ENCODE results near the gene SLC24A3.

SLC24A3 gene

DNA sequence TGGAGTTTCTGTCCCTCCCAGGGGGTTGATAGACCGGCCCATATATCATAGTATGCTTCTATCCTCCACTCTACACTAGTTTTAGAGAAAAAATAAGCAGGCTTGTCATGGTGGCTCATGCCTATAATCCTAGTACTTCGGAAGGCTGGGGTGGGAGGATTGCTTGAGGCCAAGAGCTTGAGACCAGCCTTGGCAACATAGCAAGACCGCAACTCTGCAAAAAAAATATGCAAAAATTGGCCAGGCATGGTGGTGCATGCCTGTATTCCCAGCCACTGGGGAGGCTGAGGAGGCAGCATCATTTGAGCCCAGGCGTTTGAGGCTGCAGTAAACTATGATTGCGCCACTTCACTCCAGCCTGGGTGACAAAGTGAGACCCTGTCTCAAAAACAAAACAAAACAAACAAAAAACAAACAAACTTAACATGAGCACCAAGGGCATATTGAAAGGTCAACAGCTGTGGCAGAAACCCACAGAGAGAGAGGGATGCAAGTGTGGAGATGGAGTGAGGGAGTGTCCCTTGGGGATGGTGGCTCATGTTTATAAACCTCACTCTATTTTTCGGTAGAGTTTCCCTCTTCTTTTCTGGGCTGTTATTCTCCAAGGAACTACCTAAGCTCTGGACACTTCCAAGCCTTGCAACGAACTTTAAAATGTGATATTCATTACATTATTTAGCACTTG lies 24.1 kb downstream of the SLC24A3 start:
- in situ Hi-C loops (cut with HindIII; ENCODE audit: low sequenced_read_pairs) = no loop called here

DNA sequence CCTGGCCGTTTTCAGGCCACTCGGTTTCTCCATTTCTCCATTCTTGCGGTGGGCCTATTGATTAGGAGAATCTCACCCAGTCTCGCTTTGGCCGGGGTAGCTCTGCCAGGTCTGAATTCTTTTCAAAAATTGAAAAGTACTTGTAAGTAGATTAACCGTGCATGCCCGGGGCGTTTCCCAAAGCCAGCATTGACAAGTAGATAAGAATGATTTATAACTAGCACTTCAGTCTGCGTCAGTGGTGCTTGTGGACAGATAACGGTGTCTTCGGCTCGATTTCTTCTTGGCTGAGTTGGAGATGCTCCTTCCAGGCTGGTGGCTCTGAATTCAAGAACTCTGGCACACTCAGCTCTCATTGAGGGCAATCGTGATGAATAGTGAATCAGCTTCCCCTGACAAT lies 29.0 kb downstream of the SLC24A3 start:
- in situ Hi-C loops (cut with HindIII; ENCODE audit: low sequenced_read_pairs) = no loop called here

DNA sequence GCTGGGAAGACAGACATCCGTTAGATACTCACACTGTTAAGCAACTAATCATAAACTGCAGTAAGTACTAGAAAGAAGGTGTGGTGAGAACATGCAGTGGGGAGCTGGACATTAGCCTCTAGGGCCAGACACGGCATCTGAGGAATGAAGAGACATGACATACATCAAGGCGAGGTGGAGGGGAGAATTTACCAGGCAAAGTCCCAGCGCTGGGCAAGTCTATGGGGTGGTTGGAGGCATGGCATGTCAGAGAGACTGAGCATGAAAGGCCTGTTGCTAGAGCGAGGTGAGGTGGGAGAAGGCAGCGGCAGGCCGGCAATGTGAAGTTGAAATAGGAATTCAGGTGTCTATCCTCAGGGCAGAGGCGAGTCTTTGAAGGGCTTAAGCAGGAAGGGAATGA lies 31.8 kb downstream of the SLC24A3 start:
- in situ Hi-C loops (cut with HindIII; ENCODE audit: low sequenced_read_pairs) = no loop called here

DNA sequence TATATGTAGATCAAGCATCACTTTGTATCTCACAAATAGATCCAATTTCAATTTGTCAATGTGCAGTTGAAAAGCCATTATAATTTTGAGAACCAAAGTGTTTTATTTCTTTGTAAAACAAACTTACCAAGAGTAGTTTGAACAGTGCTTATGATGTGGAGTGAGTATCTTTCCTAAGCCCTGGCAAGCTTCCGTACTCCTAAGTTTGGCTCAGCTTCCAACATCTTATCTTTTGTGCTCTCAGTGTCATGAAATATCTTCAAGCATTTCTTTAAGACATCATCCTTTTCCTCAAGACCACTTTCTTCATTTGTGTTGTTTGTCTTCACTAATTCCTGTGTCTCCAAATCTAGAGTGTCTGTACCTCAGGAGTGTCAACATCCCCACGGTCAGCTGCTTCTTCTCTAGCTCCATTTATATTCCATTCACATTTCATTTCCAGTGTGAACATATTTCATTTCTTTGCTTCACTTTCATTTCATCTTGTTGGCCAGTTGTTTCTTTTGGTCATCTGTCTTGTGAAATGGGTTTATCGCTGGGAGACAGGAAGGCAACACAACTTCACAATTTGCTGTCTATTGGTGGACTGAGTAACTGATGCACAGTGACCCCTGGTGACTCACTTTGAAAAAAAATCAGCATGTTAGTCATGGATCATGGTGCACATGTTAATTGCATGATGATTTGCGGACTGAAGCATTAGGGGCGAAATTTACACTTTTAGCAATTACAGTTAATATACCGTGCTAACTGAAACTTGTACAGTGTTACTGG lies 36.9 kb downstream of the SLC24A3 start:
- in situ Hi-C loops (cut with HindIII; ENCODE audit: low sequenced_read_pairs) = no loop called here

DNA sequence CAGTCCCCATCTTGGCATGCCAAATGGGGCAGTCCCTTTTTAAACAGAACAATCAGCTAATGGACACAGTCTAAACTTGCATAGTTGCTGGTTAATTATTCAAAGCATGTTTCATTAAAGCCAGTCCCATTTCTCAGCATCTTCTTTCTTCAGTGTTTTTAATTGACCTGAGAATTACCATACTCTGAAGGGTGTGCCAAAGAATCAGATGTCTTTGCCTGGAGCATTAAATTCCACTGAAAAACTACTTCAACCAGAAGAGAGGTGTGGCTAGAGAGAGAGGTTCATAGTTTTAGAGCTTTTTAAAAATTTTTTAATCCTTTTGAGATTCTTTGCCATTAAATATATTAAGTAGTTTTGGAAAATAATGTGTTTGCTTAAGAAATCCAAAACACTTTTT lies 37.9 kb downstream of the SLC24A3 start:
- in situ Hi-C loops (cut with HindIII; ENCODE audit: low sequenced_read_pairs) = no loop called here

DNA sequence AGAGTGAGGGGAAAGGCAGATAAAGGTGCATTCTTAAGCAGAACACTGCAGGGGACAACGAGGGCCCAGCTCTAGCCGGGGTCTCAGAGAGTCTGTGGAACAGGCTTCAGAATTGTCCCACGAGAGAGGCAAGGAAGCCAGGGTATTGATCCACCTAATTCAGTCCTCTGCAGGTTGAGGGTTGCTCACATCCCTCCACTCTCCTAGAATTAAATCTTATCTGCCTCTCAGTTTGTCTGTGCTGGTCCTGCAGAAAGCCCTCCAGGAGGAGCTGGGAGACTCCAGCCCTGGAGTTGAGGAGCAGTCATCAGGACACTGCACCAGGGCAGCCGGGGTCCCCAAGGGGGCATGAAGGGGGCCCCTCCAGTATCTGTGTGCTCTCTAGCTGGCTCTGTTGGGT lies 39.1 kb downstream of the SLC24A3 start:
- in situ Hi-C loops (cut with HindIII; ENCODE audit: low sequenced_read_pairs) = no loop called here

DNA sequence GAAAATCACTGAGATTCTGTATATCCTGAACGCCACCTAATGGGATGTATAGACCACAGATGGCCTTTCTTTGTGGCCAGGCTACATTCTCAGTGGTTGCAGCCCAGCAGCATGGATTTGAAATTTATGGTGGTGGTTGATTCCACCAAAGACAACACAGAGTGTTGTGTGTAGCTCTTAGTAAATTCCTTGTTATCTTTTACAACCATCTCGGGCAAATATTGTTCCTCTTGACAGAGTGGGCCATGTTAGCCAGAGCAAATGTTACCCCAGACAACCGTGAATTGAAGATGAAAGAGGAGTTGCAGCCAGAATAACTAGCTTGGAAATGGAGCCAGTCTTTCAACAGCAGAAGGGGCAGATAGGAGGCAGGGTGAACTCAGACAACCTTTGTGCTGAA lies 39.5 kb downstream of the SLC24A3 start:
- in situ Hi-C loops (cut with HindIII; ENCODE audit: low sequenced_read_pairs) = no loop called here

DNA sequence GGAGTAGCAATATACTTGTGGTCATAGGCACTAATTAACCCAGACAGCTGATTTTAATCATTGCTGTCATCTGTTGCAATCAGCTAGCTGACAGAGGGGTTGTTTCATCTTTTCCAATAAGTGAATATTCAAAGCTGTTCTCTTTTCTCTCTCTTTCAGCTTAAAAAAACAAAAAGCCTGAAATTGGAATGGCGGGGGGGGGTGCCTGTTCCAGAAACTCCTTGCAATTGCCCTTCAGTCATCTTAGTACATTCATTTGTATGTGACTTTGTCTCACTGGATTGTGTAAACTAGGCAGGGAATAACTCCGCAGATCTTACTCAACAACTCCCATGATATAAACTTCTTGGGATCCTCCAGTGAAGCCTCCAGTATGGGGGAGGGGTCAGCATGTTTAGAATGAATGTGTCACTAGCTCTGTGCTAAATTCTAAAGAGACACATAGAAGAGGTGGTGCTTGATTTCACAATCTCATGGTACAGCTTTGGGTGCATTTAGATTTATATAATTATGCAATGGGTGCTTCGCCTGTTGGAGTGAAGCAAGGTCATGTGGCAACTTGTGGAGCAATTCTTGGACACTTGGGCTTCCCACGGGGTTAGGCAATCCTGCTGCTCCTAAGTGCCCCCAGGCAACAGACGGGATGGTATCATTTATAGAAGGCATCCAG lies 40.1 kb downstream of the SLC24A3 start:
- in situ Hi-C loops (cut with HindIII; ENCODE audit: low sequenced_read_pairs) = no loop called here

DNA sequence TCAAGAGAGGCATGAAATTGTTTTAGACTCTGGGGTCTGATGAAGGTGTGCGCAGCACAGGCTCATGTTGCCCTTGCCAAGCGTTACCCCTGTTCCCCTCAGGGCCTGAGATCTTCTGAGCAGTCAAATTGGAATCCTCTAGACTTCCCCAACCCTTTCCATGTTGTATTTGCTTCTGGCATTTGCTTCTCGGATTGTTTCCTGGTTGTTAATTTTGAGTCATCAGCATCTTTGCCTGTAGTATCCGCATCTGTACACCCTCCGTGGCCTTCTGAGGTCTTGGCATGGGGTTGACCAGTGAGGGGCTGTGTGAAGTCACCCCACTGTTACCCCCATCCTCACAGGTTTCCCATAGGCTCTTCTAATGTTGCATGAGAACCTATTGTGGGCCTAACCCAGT lies 40.9 kb downstream of the SLC24A3 start:
- in situ Hi-C loops (cut with HindIII; ENCODE audit: low sequenced_read_pairs) = no loop called here

DNA sequence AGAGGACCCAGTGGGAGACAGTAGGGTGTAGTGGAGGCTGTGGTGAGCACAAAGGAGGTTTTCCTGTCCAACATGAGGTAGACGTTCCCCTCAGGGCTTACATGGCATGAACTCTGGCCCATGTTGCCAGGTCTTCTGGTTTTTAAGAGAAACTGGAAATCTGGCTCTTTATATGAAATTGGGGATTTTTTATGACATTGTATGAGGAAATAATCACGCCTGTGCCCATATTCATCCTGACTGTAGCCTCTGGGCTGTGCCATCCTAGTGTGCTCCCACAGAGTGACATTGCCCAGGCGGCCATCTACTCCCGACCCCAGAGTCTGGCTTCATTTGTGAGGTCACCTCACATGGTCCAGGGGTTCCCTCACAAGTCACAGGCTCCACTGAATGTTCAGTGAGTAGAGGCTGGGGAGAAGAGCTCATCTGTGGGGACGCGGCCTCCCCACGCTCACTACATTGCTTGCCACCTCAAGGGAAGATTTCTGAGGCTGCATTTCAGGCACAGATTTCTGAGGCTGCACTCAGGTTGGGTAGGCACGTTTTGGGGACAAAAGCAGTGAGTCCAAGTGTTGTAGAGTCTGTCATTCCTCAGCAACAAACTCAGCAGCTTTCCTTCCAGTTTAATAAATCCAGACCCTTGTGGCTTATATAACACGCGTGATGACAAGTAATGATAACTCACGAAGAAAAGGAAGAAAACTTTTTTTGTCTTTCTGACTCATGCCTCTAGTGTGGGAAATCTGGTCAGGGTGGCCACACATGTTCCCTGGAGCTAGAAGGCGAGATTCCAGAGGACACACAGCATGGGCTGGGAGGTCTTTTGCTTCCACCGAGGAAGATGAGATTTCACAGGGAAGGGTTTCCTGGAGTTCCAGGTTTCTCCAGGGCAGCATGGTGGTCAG lies 41.7 kb downstream of the SLC24A3 start:
- in situ Hi-C loops (cut with HindIII; ENCODE audit: low sequenced_read_pairs) = no loop called here

DNA sequence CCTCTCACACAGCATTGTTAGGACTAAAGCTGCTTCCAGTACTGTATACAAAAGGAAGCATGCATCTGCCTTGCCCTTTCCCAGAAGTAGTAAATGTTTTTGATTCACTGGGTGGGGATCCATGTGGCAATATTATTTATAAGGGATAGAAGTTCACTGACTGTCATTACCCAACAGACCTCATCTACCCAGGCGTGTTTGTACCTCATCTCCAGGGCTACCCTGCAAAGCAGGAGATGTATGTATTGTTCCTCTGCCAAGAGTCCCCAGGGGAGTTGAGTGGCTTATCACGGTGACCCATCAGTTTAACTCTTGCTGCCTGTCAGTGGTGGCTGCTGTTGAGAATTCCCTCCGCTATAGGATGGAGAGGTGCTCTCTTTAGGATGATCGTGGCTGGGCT lies 42.5 kb downstream of the SLC24A3 start:
- in situ Hi-C loops (cut with HindIII; ENCODE audit: low sequenced_read_pairs) = no loop called here

DNA sequence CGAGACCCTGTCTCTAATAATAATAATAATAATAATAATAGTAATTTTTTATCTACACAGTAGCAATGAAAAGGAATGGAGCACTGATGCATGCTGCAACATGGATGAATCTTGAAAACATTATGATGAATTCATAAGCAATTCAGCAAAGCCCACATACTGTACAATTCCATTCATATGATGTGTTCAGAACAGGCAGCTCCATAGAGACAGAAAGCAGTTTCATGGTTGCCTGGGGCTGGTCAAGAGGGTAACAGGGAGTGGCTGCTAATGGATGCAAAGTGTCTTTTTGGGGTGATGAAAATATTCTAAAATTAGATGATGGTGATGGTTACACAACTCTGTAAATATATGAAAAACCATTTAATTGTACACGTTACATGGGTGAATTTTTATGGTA lies 43.6 kb downstream of the SLC24A3 start:
- in situ Hi-C loops (cut with HindIII; ENCODE audit: low sequenced_read_pairs) = no loop called here

DNA sequence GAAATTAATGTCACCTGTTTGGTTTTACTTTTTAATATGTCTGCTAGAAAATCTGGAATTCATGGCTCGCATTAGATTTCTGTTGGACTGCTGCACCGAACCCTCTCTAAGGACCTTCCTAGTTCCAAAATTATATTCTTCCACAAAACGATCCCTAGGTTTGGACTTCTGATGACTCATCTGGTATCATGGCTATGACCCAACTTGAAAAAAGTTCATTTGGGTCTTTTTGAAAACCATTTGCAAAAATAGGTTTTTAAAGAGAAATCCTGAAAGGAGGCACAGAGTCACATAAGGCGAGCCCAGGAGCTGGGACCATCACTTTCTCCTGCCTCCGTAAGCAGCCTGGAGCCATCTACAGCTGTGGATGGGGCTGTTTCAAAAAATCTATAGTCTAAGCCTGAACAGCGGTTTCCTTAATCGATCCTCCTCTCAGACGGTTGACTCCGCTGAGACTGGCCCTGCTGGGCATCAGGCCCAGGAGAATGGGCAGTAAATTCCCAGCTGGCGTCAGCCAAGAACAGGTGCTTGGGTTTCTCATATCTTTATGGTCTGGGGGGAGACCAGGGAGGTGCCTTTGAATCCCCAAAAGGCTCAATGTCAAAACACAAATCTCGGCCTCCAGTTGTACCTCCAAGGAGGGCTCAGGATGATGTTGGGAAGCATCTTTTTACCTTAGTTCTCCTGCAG lies 44.6 kb downstream of the SLC24A3 start:
- in situ Hi-C loops (cut with HindIII; ENCODE audit: low sequenced_read_pairs) = no loop called here

DNA sequence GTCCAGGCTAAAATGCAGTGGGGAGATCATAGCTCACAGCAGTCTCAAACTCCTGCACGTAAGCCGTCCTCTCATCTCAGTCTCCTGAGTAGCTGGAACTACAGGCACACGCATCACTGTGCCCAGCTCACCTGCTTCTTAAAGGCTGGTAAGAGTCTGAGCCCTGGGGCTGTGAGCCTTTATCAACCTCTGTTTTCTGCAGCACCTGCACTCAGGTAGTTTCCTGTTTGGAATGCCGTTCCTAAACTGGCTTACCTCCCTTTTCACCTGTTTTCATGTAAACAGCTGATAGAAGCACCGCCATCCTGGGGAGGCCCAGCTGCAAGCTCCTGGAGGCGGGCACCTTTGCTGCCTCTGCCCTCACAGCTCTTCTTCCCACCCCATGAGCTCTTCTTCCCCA lies 45.4 kb downstream of the SLC24A3 start:
- in situ Hi-C loops (cut with HindIII; ENCODE audit: low sequenced_read_pairs) = no loop called here

DNA sequence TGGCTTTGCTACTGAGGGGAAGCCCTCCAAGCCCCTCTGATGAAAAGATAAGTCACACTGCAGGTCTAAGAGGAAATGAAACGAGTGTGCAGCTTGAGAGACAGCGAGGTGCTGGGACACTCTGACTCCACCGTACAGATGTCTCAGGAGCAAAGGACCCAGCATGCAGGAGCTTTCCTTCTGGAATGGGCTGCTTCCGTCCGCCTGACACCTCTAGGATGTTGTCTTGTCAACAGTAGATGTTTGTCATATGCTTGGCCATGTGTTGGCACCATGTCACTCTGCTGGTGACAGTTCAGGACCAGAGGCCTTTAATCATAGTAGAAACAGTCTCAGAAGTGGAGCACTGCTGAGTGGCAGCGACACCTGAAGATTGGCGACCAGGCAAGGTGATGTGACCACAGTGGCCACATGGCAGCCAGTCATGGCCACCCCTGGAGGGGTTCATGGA lies 46.7 kb downstream of the SLC24A3 start:
- in situ Hi-C loops (cut with HindIII; ENCODE audit: low sequenced_read_pairs) = no loop called here

DNA sequence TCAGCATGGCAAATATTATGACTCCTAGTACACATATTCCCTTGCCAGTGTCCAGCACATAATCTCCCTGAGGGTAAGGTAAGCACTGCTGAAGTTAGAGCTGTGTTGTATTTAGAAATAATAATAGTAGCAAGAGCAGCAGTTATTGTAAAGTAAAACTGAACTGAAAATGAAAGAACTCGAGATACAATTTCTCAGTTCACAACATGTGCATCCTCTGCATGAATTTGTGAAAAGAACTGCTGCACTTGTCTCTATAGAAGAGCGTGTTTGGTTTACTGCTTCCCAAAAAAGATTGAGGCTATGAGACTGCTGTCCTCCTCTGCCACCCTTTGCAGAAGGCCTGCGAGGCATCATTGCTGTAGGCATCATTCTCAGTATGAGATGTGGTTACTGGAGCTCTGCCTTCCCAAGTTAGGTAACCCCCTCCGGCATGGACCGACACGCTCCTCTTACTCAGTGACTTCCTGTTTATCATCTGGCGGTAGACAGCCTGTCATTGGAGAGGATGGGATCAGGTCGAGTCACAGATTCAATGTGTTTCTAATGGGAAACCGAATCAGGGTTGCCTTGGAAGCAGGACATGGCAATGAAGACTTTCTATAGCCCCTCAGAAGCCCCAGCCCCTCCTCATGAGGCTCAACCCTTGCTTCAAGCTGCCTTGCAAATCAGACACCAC lies 48.1 kb downstream of the SLC24A3 start:
- in situ Hi-C loops (cut with HindIII; ENCODE audit: low sequenced_read_pairs) = no loop called here

DNA sequence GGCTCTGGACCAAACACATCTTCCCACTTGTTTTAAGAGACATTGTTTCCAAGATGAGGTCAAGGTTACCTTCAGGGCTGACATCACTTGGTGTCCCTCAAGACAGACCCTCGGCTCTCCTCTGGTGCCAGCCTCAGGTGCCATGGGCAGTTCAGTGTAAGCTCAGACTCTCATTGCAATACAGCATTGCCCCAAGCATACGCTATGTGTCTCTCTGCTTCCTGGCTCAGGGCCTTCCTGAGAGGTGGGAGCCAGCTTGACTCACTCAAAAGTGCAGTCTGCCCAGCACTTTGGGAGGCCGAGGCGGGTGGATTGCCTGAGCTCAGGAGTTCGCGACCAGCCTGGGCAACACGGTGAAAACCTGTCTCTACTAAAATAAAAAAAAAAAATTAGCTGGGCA lies 51.7 kb downstream of the SLC24A3 start:
- in situ Hi-C loops (cut with HindIII; ENCODE audit: low sequenced_read_pairs) = no loop called here

DNA sequence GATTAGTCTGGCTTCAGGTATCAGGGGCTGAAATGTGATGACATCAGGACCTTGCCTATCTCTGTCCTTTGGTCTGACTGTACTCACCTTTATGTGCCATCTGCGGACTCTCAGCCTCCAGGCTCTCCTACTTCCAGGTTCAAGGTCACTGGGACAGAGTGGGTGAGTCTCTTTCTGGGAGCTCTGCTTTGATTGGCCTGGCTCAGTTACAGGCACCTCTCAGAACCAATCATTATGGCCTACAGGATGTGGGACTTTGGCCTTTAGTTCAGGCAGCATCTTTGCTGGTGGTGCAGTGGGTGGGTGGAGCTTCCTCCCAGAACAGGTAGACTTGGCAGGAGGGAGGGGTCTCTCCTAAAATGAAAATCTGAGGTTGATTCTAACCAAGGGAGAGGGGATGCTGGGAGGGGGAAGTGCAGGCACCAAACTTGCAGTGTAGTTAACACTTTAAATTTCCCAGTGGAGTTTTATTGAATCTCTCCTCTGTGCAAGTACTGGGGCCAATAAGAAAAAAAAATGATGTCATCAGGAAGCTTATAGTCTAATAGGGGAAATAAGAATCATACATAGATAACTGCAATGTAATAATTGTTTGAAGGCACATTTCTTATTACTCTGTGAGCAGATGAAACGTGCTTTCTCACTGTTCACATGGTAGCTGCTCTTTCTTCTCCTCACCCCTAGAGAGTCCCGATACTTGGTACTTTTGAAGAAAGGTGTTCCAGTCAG lies 53.4 kb downstream of the SLC24A3 start:
- in situ Hi-C loops (cut with HindIII; ENCODE audit: low sequenced_read_pairs) = no loop called here

DNA sequence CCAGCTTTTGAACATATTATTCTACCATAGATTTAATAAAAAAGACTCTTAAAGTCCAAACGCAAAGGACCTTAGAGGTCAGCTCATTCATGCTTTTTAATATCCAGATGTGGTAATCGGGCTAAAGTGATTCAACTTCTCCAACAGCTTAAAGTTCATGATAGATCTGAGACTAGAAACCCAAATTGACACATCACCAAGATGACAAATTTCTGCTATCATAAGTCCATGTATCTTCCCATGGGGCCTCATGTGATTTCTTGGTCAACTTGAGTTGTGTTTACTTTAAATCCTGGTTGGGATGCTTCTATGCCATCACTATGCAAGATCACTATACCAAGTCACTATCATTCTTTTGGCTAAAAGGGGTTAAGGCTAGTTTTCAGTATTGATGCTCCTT lies 56.0 kb downstream of the SLC24A3 start:
- in situ Hi-C loops (cut with HindIII; ENCODE audit: low sequenced_read_pairs) = no loop called here
